Upper lobe of left lung (tissue), 6 donors: ENCODE measurements around the gene MPDZ. TPM values are rescaled to one million over a fixed set of nuclear protein-coding genes. Genes with fewer than 3 reads are reported as not detected.

ENCODE experiments used
- ATAC-seq, 2 donors: fragments of 200-7000 bp; cut with Tn5 transposase; one replicate each; pipeline ENCODE4 v1.9.1; 2022; ENCODE audit warnings: mild to moderate bottlenecking in 2 of 2, moderate library complexity in 2 of 2; ENCODE audit not compliant: low FRiP score in 2 of 2
- DNase-seq, 2 donors: peaks; one replicate each; pipeline ENCODE4 v3.0.0-alpha.2; 2019 to 2020
- H3K27ac ChIP-seq, 4 donors: fragments of 200-600 bp; sonication (generic); one replicate each; pipeline ENCODE4 v1.5.1; 2016 to 2019
- H3K27me3 ChIP-seq, 4 donors: fragments of 200-600 bp; sonication (generic); one replicate each; pipeline ENCODE4 v1.5.1; 2017 to 2019
- H3K36me3 ChIP-seq, 4 donors: fragments of 200-600 bp; sonication (generic); one replicate each; pipeline ENCODE4 v1.5.1; 2016 to 2019
- H3K4me1 ChIP-seq, 4 donors: fragments of 200-600 bp; sonication (generic); one replicate each; pipeline ENCODE4 v1.5.1; 2018 to 2019
- H3K4me3 ChIP-seq, 4 donors: fragments of 200-600 bp; sonication (generic); one replicate each; pipeline ENCODE4 v1.5.1; 2017 to 2019; ENCODE audit warnings: mild to moderate bottlenecking in 2 of 4, moderate library complexity in 1 of 4
- H3K9me3 ChIP-seq, 4 donors: fragments of 200-600 bp; sonication (generic); one replicate each; pipeline ENCODE4 v1.5.1; 2018 to 2019
- CTCF ChIP-seq, 6 experiments: fragments of 450-650 bp in 4 of 6; fragments of 200-600 bp in 2 of 6; sonication (generic) in 2 of 6; IDR thresholded peaks; one replicate each; pipeline ENCODE4 v1.5.1; 2016 to 2019; ENCODE audit warnings: antibody characterized with exemption in 6 of 6
- EP300 ChIP-seq, 4 donors: sonication (generic); formaldehyde crosslinking; IDR thresholded peaks; one replicate each; pipeline ENCODE4 v1.5.1; 2017; ENCODE audit warnings: antibody characterized with exemption in 4 of 4, control low read depth in 2 of 4
- POLR2A ChIP-seq, 4 donors: fragments of 450-650 bp; IDR thresholded peaks; one replicate each; pipeline ENCODE4 v1.5.1; 2016 to 2017; ENCODE audit warnings: antibody characterized with exemption in 4 of 4, mild to moderate bottlenecking in 2 of 4
- POLR2AphosphoS5 ChIP-seq, 2 donors: sonication (generic); formaldehyde crosslinking; IDR thresholded peaks; one replicate each; pipeline ENCODE4 v1.5.1; 2017; ENCODE audit warnings: antibody characterized with exemption in 2 of 2
- WGBS, 2 donors: methylation state at CpG; one replicate each; pipeline ENCODE4 v1.1.5; 2017 to 2018; 5-methylcytosine and 5-hydroxymethylcytosine counted together
- total RNA-seq, 6 donors: library from RNA; depleted of rRNA in 4 of 6; stranded (reverse); fragments of >200 nt in 4 of 6; gene quantifications; one replicate each; pipeline versions ENCODE4 v1.1.0 to v1.2.1, GENCODE V29; 2016 to 2021
- donor health status: DM: no; HTN: no; CAD: no; lungs with moderate emphysema.
- donor health status: DM: no; HTN: yes; CAD: no; lungs with severe emphysema.

The MPDZ gene
- total RNA-seq, 6 donors from 2014 or later = 13.6 to 49.2 (median 27.8) TPM

DNA sequence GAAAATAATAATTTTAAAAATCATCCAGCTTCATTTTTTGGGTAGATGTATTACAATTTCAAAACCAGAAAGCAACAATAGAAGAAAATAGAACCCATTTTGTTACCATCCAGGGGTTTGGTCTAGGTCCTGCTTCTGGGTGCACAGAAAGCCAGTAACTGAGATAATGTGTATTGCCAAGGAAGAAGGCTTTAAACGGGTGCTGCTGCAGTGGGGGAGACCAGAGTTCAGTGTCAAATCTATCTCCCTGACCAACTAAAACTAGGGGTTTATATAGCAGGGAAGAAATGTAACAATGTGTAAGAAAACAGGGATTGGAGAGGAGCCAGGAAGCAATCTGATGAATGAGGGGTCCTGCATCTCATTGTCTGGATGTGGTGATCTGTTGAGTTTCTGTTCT lies 17.5 kb upstream of the MPDZ start:
- Histone ChIP-seq H3K27me3 (no peaks in the 10 kb centered on the region), H3K9me3 (no peaks in the 10 kb centered on the region), H3K4me3 (no peak overlapping the region), H3K36me3 (no peaks in the 10 kb centered on the region), H3K27ac (no peak overlapping the region), H3K4me1 (no peaks in the 10 kb centered on the region)
- DNase-seq (no peak), ATAC-seq (no peak)
- 90 to 92% methylated on average over 1 of the region's 1 CpG for WGBS, 2 donors
- no peak for TF ChIP-seq POLR2AphosphoS5 (IDR thresholded peaks at IDR 0.05)
- no peak for TF ChIP-seq POLR2A (IDR thresholded peaks at IDR 0.05)
- no peak for TF ChIP-seq EP300 (IDR thresholded peaks at IDR 0.05)
- no peak for TF ChIP-seq CTCF (IDR thresholded peaks at IDR 0.05)

DNA sequence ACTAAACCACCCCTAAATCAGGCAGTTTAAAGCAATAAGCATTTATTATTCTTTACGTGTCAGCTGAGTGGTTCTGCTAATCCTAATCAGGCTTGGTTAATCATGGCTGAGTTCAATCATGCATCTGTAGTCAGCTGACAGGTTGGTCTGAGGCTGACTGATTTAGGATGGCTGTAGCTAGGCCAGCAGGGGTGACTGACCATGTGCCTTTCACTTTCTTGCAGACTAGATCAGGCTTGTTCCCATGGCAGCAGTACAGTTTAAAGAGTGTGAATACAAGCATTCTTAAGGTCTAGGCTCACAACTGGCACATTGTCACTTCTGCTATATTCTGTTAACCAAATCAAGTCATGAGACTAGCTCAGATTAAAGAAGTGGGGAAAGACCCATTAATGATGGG lies 16.1 kb upstream of the MPDZ start:
- H3K4me3 ChIP-seq = no peak overlapping the region
- no peaks in the 10 kb centered on the region for H3K9me3 ChIP-seq
- WGBS, 2 donors = 83 to 84% methylated on average over 1 of the region's 1 CpG
- H3K4me1 ChIP-seq = no peaks in the 10 kb centered on the region
- no peaks in the 10 kb centered on the region for H3K27me3 ChIP-seq
- no peak for ATAC-seq
- no peaks in the 10 kb centered on the region for H3K36me3 ChIP-seq
- DNase-seq = no peak
- H3K27ac ChIP-seq = no peak overlapping the region
- TF ChIP-seq POLR2A (IDR thresholded peaks at IDR 0.05) (no peak), EP300 (IDR thresholded peaks at IDR 0.05) (no peak)

DNA sequence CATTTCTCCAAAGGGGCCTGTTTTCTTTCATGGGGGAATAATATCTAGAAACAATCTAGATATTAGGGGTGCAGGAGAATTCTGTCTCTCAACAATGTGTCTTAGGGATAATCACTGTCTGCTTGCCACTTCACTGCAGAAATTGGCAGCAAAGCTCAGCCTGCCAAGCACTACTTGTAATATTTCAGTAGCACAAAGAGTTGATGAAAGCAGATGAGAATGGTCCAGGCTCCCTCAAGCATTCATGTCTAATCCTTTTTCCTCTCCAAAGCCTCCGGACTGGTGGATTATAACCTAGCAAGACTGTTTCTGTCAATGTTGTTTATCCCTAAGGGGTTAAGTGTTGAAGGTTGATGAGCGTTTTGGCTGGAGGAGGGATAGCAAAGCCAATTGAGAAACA lies 13.3 kb upstream of the MPDZ start:
- H3K4me3 ChIP-seq = no peak overlapping the region
- WGBS, 2 donors = 77 to 80% methylated on average over 2 of the region's 2 CpGs
- H3K36me3 ChIP-seq = no peaks in the 10 kb centered on the region
- no peaks in the 10 kb centered on the region for H3K27me3 ChIP-seq
- no peak overlapping the region for H3K27ac ChIP-seq
- H3K4me1 ChIP-seq = no peaks in the 10 kb centered on the region
- no peaks in the 10 kb centered on the region for H3K9me3 ChIP-seq
- TF ChIP-seq CTCF (IDR thresholded peaks at IDR 0.05) = no peak
- no peak for TF ChIP-seq POLR2A (IDR thresholded peaks at IDR 0.05)
- no peak for TF ChIP-seq POLR2AphosphoS5 (IDR thresholded peaks at IDR 0.05)
- TF ChIP-seq EP300 (IDR thresholded peaks at IDR 0.05) = no peak
- DNase-seq (no peak), ATAC-seq (no peak)

GRCh38 chr9:13292158-13292557 lies 12.7 kb upstream of the MPDZ start:
- H3K27ac ChIP-seq = no peak overlapping the region
- H3K27me3 ChIP-seq = no peaks in the 10 kb centered on the region
- ATAC-seq (no peak), DNase-seq (no peak)
- 81 to 95% methylated on average over 3 of the region's 3 CpGs for WGBS, 2 donors
- no peaks in the 10 kb centered on the region for H3K36me3 ChIP-seq
- no peaks in the 10 kb centered on the region for H3K4me1 ChIP-seq
- TF ChIP-seq POLR2AphosphoS5 (IDR thresholded peaks at IDR 0.05) = no peak
- TF ChIP-seq EP300 (IDR thresholded peaks at IDR 0.05) = no peak
- TF ChIP-seq CTCF (IDR thresholded peaks at IDR 0.05) = no peak
- TF ChIP-seq POLR2A (IDR thresholded peaks at IDR 0.05) = no peak
- no peak overlapping the region for H3K4me3 ChIP-seq
- H3K9me3 ChIP-seq = no peaks in the 10 kb centered on the region

- TF ChIP-seq EP300 (IDR thresholded peaks at IDR 0.05) = no peak
- no peak for TF ChIP-seq POLR2AphosphoS5 (IDR thresholded peaks at IDR 0.05)
- TF ChIP-seq CTCF (IDR thresholded peaks at IDR 0.05) = no peak
- no peak for TF ChIP-seq POLR2A (IDR thresholded peaks at IDR 0.05)
- no peaks in the 10 kb centered on the region for H3K4me1 ChIP-seq
- no peaks in the 10 kb centered on the region for H3K36me3 ChIP-seq
- no peak overlapping the region for H3K4me3 ChIP-seq
- H3K9me3 ChIP-seq = no peaks in the 10 kb centered on the region
- WGBS, 2 donors = 90 to 97% methylated on average over 1 of the region's 1 CpG
- ATAC-seq = no peak
- H3K27me3 ChIP-seq = no peaks in the 10 kb centered on the region
- DNase-seq = no peak
- H3K27ac ChIP-seq = no peak overlapping the region
Measured at GRCh38 chr9:13291718-13292117, 12.2 kb upstream of the MPDZ start.
